Esophagus muscularis mucosa (tissue), 4 donors: ENCODE data around the gene EIF2S3. TPM values are rescaled to one million over a fixed set of nuclear protein-coding genes. Genes with fewer than 3 reads are reported as not detected.

Source experiments
- DNase-seq: peaks from one replicate; pipeline ENCODE4 v3.0.0-alpha.2; 2017; ENCODE audit errors: extremely low spot score
- H3K27ac ChIP-seq, 4 donors: fragments of 200-600 bp; sonication (generic); replicated peaks in 1 of 4; 1 replicate in 3 of 4; 2 replicates in 1 of 4; pipeline ENCODE4 v1.5.1; 2016 to 2019; ENCODE audit warnings: mild to moderate bottlenecking in 1 of 4
- H3K27me3 ChIP-seq, 4 donors: fragments of 200-600 bp; sonication (generic); one replicate each; pipeline versions ENCODE4 v1.5.1 to v1.6.0; 2016 to 2019
- H3K36me3 ChIP-seq, 4 donors: fragments of 200-600 bp; sonication (generic); one replicate each; pipeline ENCODE4 v1.5.1; 2016 to 2019
- H3K4me1 ChIP-seq, 4 donors: fragments of 200-600 bp; sonication (generic); one replicate each; pipeline ENCODE4 v1.5.1; 2016 to 2019
- H3K4me3 ChIP-seq, 4 donors: fragments of 200-600 bp; sonication (generic); 1 replicate in 2 of 4; 2 replicates in 2 of 4; pipeline ENCODE4 v1.5.1; 2016 to 2019; ENCODE audit warnings: mild to moderate bottlenecking in 4 of 4, moderate library complexity in 1 of 4
- H3K9me3 ChIP-seq, 4 donors: fragments of 200-600 bp; sonication (generic); 1 replicate in 3 of 4; 2 replicates in 1 of 4; pipeline ENCODE4 v1.5.1; 2016 to 2019
- EP300 ChIP-seq: sonication (generic); formaldehyde crosslinking; IDR thresholded peaks from one replicate; pipeline ENCODE4 v1.6.1; 2017; ENCODE audit warnings: antibody characterized with exemption
- POLR2A ChIP-seq: fragments of 450-650 bp; IDR thresholded peaks from one replicate; pipeline ENCODE4 v1.6.1; 2017; ENCODE audit warnings: antibody characterized with exemption, moderate library complexity, mild to moderate bottlenecking, low read depth
- POLR2AphosphoS5 ChIP-seq, 2 donors: sonication (generic); formaldehyde crosslinking; IDR thresholded peaks; one replicate each; pipeline ENCODE4 v1.6.1; 2017; ENCODE audit warnings: antibody characterized with exemption in 2 of 2
- WGBS: methylation state at CpG from one replicate; pipeline ENCODE4 v1.1.5; 2018; 5-methylcytosine and 5-hydroxymethylcytosine counted together
- intact Hi-C: fragments of 100-400 bp; cut with DNase I; formaldehyde crosslinking; loops from one replicate; pipeline ENCODE4 v1.15.1; 2023
- total RNA-seq, 4 donors: library from RNA; depleted of rRNA; stranded (reverse); fragments of >200 nt; gene quantifications; one replicate each; pipeline versions ENCODE4 v1.1.0 to v1.2.1, GENCODE V29; 2016
- TF ChIP-seq, protein P1 (sequence below), 3 experiments: fragments of 200-600 bp in 2 of 3; fragments of 450-650 bp in 1 of 3; sonication (generic) in 2 of 3; IDR thresholded peaks; one replicate each; pipeline ENCODE4 v1.5.1; 2017 to 2019; ENCODE audit warnings: antibody characterized with exemption in 3 of 3, mild to moderate bottlenecking in 2 of 3, moderate library complexity in 1 of 3

EIF2S3 gene
- total RNA-seq, 4 donors from 2014 or later = 116 to 159 (median 126) TPM

DNA sequence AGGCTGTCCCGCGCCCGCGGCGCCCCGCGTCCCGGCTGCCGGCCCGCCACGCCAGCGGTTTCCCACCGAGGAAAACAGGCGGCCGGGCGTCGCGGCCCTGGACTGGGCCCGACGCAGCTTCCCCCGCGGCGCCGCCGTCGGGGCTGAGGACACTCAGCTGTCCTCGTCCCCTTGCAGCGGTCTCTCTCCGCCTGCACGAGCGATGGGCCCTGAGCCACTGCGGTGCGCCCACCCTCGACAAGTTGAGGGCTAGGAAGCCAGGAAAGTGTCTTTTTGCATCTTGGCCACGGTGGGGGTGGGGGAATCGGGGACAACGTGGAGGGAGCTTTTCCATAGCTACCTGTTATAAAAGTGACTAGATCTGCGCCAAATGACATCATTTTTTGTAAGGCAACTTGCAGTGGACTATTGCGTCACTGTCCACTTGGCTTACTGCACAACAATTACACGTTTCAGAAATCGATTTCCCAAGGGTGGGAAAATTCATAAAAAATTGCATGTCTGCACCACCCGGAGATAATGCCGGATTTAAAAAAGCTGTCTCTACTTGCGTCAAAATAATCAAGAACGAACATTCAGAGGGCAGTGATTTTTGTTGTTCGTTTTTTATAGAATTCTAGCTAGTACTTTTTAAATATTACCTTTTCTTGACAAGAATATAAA, 28.9 kb upstream of the EIF2S3 start:
- TF ChIP-seq, protein P1, sequence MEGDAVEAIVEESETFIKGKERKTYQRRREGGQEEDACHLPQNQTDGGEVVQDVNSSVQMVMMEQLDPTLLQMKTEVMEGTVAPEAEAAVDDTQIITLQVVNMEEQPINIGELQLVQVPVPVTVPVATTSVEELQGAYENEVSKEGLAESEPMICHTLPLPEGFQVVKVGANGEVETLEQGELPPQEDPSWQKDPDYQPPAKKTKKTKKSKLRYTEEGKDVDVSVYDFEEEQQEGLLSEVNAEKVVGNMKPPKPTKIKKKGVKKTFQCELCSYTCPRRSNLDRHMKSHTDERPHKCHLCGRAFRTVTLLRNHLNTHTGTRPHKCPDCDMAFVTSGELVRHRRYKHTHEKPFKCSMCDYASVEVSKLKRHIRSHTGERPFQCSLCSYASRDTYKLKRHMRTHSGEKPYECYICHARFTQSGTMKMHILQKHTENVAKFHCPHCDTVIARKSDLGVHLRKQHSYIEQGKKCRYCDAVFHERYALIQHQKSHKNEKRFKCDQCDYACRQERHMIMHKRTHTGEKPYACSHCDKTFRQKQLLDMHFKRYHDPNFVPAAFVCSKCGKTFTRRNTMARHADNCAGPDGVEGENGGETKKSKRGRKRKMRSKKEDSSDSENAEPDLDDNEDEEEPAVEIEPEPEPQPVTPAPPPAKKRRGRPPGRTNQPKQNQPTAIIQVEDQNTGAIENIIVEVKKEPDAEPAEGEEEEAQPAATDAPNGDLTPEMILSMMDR (IDR thresholded peaks at IDR 0.05) = no peak
- no peak for TF ChIP-seq POLR2AphosphoS5 (IDR thresholded peaks at IDR 0.05)
- TF ChIP-seq POLR2A = peak; percentile 37
- TF ChIP-seq EP300 = no peak
- peak overlapping the region; percentile 73 to 84 (median 78) for H3K4me3 ChIP-seq
- peak overlapping the region; percentile 90 to 97 (median 96) for H3K27ac ChIP-seq
- peaks cover 0 to 16% (median under 1%) of the 10 kb centered on the region in 4 donors for H3K4me1 ChIP-seq
- H3K9me3 ChIP-seq = no peaks in the 10 kb centered on the region
- WGBS = 42% methylated on average over 12 of the region's 46 CpGs
- no peaks in the 10 kb centered on the region for H3K36me3 ChIP-seq
- no peak for DNase-seq
- intact Hi-C loops = loop anchor here (5.0 to 10.0 kb wide), 2 partner anchors 119 to 241 kb away; partner anchors contain the start of genes APOO, CXorf58 and SAT1
- H3K27me3 ChIP-seq = no peaks in the 10 kb centered on the region

DNA sequence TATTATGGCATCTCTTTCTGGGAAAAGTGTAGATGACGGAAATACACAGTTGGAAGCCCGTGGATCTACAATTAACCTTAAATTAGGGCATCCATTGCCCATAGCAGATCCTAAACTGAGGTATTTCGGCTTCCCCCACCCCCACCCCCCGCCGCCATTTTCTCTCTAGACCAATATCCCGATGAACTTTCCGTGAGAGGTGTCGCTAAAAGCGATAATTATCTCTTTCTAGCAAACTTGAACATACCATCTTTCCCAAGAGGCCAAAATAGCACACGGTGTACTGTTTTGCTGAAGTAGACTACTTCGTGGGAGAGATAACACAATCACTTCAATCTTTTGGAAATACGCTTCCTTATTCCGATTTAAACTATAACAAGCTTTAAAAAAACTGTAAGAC, 28.3 kb upstream of the EIF2S3 start:
- intact Hi-C loops = loop anchor here (5.0 to 10.0 kb wide), 2 partner anchors 119 to 242 kb away; partner anchors contain the start of genes APOO, CXorf58 and SAT1
- DNase-seq = no peak
- Histone ChIP-seq H3K4me3 (peak overlapping the region; percentile 73 to 84 (median 78)), H3K36me3 (no peaks in the 10 kb centered on the region), H3K27ac (peak overlapping the region; percentile 90 to 97 (median 96)), H3K9me3 (no peaks in the 10 kb centered on the region), H3K4me1 (peaks cover 0 to 12% (median 0%) of the 10 kb centered on the region in 4 donors), H3K27me3 (no peaks in the 10 kb centered on the region)
- no peak for TF ChIP-seq POLR2A
- 44% methylated on average over 13 of the region's 13 CpGs for WGBS

DNA sequence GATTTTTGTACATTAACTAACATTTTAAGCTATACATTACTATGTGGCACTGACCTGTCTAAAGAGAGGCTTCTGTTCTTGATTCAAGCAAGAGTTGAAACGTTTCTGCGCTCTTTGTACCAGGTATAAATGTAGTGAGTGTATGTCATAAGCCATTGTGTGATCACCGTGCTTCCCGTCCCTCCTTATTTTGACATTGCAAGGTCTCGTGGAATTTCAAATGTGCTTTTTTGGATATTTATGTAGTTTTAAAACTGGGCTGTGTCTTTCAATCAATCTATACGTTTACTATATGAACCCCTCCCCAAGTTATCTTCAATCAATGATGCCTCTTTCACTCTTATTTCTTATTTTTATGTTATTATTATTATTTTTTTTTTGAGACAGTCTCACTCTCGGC, 27.7 kb upstream of the EIF2S3 start, which contains the start of gene KLHL15:
KLHL15 (minus strand) TSS at position 101 of the 400 bp plus-strand sequence. CDS start 20,493 bp downstream, outside the sequence.
- no peak for DNase-seq
- Histone ChIP-seq H3K4me3 (peak within 1 kb of the TSS; percentile 73 to 84 (median 78)), H3K4me1 (peaks cover 0 to 12% (median 0%) of the 10 kb centered on the region in 4 donors), H3K27ac (peak within 1 kb of the TSS; percentile 90 to 97 (median 96)), H3K27me3 (no peaks in the 10 kb centered on the region), H3K9me3 (no peaks in the 10 kb centered on the region), H3K36me3 (no peaks in the 10 kb centered on the region)
- TF ChIP-seq EP300 = no peak
- no peak for TF ChIP-seq POLR2AphosphoS5 (IDR thresholded peaks at IDR 0.05)
- TF ChIP-seq, protein P1 (IDR thresholded peaks at IDR 0.05) = no peak
- TF ChIP-seq POLR2A = no peak
- WGBS = 72% methylated on average over 7 of the region's 7 CpGs
- intact Hi-C loops = loop anchor here (5.0 to 10.0 kb wide), 2 partner anchors 120 to 242 kb away; partner anchors contain the start of genes APOO, CXorf58 and SAT1

DNA sequence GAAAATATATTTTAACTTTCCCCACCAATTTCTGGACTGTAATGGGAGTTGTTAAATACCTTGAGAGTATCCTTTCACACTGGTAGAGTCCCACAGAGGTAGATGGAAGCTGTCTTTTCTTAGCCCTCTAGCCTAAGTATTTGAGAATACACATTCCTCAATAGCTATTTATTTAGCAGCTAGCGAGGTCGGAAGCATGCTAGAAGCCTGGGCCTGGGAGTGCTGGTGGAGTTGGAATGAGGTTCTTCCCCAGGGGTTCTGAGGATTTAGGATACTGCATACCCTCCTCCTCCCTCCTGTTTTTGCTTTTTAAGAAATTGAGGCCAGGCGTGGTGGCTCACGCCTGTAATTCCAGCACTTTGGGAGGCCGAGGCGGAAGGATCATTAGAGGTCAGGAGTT, 26.8 kb upstream of the EIF2S3 start:
- Histone ChIP-seq H3K4me1 (peaks cover 0 to 9% (median 0%) of the 10 kb centered on the region in 4 donors), H3K27me3 (no peaks in the 10 kb centered on the region), H3K27ac (no peak overlapping the region), H3K9me3 (no peaks in the 10 kb centered on the region), H3K36me3 (no peaks in the 10 kb centered on the region), H3K4me3 (no peak overlapping the region)
- no peak for DNase-seq
- TF ChIP-seq, protein P1 (IDR thresholded peaks at IDR 0.05) = no peak
- no peak for TF ChIP-seq POLR2AphosphoS5 (IDR thresholded peaks at IDR 0.05)
- TF ChIP-seq POLR2A = no peak
- TF ChIP-seq EP300 = no peak
- intact Hi-C loops = loop anchor here (5.0 to 10.0 kb wide), 2 partner anchors 121 to 243 kb away; partner anchors contain the start of genes APOO, CXorf58 and SAT1
- WGBS = 82% methylated on average over 6 of the region's 6 CpGs

DNA sequence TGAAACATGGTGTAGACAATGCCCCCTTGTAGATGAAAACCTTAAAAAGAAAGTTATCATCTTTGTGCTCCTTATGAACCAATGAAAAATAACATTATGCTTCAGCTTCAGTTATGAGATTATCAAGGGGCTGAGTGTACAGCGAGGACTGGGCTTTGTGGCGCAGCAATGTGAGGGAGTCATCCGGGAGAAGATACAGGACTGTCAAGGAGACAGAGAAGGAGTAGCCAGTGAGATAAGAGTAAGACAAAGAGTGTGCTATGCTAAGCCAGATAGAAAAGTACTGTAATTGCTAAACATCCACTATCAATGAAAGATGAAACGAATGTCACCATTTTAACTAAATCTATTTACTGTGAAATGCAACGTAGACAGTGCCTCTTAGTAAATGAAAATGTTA, 24.2 kb upstream of the EIF2S3 start:
- TF ChIP-seq EP300 (no peak), POLR2AphosphoS5 (IDR thresholded peaks at IDR 0.05) (no peak), POLR2A (no peak)
- TF ChIP-seq, protein P1 (IDR thresholded peaks at IDR 0.05) = no peak
- DNase-seq = no peak
- intact Hi-C loops = no loop called here
- Histone ChIP-seq H3K36me3 (no peaks in the 10 kb centered on the region), H3K27me3 (no peaks in the 10 kb centered on the region), H3K4me3 (no peak overlapping the region), H3K27ac (no peak overlapping the region), H3K4me1 (no peaks in the 10 kb centered on the region), H3K9me3 (no peaks in the 10 kb centered on the region)
- 82% methylated on average over 5 of the region's 5 CpGs for WGBS
